PC-9 (cell line): ENCODE results near the gene GNAO1. TPM values are rescaled to one million over a fixed set of nuclear protein-coding genes. Genes with fewer than 3 reads are reported as not detected.
A peak's percentile ranks its signal among the peaks of the same experiment; 100 is the strongest.

ENCODE experiments used
- BruUV-seq: library from RNA; stranded (reverse); fragments of 400-500 nt; replicated peaks from 2 replicates; lab custom pipeline; 2021; lab: Mats Ljungman, UMichigan
- CTCF ChIA-PET: fragments of 300-600 bp; sonication (Branson Sonifier 250); formaldehyde crosslinking; loops from one replicate; lab custom pipeline; 2022; ENCODE audit warnings: antibody characterized with exemption; lab: Charles Lee
- POLR2A ChIA-PET: fragments of 300-600 bp; sonication (Branson Sonifier 250); formaldehyde crosslinking; loops from one replicate; lab custom pipeline; 2022; ENCODE audit warnings: antibody characterized with exemption; ENCODE audit not compliant: unreplicated experiment; lab: Charles Lee
- DNase-seq, 2 experiments: peaks; one replicate each; pipeline versions ENCODE4 v3.0.0 to v3.0.0-alpha.2; 2015 to 2022; ENCODE audit warnings: mixed read lengths in 1 of 2
- H2AFZ ChIP-seq: fragments of 200-600 bp; sonication (generic); 2 replicates; pipeline ENCODE4 v1.8.1; 2017; ENCODE audit warnings: antibody characterized with exemption
- H3F3A ChIP-seq: fragments of 200-600 bp; sonication (generic); 2 replicates; pipeline ENCODE4 v1.8.1; 2017; ENCODE audit warnings: antibody characterized with exemption, mild to moderate bottlenecking, low read depth; ENCODE audit not compliant: insufficient read depth
- H3K27ac ChIP-seq: fragments of 200-600 bp; sonication (generic); 2 replicates; pipeline ENCODE4 v1.6.1; 2016; ENCODE audit warnings: mixed run types
- H3K27me3 ChIP-seq: fragments of 200-600 bp; sonication (generic); 2 replicates; pipeline ENCODE4 v1.6.1; 2016; ENCODE audit warnings: low read depth, mixed run types; ENCODE audit not compliant: insufficient read depth
- H3K36me3 ChIP-seq: fragments of 200-600 bp; sonication (generic); 2 replicates; pipeline ENCODE4 v1.6.1; 2016; ENCODE audit warnings: low read depth, mixed run types
- H3K4me1 ChIP-seq: fragments of 200-600 bp; sonication (generic); replicated peaks from 2 replicates; pipeline ENCODE4 v1.6.1; 2016; ENCODE audit warnings: mixed run types; ENCODE audit not compliant: insufficient read depth
- H3K4me2 ChIP-seq: fragments of 200-600 bp; sonication (generic); 2 replicates; pipeline ENCODE4 v1.6.1; 2017; ENCODE audit warnings: mixed run types
- H3K4me3 ChIP-seq: fragments of 200-600 bp; sonication (generic); 2 replicates; pipeline ENCODE4 v1.6.1; 2016; ENCODE audit warnings: mixed run types
- H3K79me2 ChIP-seq: fragments of 200-600 bp; sonication (generic); 2 replicates; pipeline ENCODE4 v1.6.1; 2017; ENCODE audit warnings: low read depth, mixed run types
- H3K9me2 ChIP-seq: fragments of 200-600 bp; sonication (generic); 2 replicates; pipeline ENCODE4 v1.8.1; 2017; ENCODE audit warnings: mild to moderate bottlenecking; ENCODE audit not compliant: insufficient read depth
- H3K9me3 ChIP-seq: fragments of 200-600 bp; sonication (generic); 2 replicates; pipeline ENCODE4 v1.8.1; 2016; ENCODE audit warnings: low read depth; ENCODE audit not compliant: insufficient read depth
- H4K20me1 ChIP-seq: fragments of 200-600 bp; sonication (generic); 2 replicates; pipeline ENCODE4 v1.8.1; 2017; ENCODE audit not compliant: insufficient read depth
- EZH2 ChIP-seq: fragments of 200-600 bp; sonication (generic); IDR thresholded peaks from 2 replicates; pipeline ENCODE4 v1.8.0; 2017; ENCODE audit warnings: antibody characterized with exemption, low read depth
- intact Hi-C: fragments of 100-400 bp; cut with micrococcal nuclease; formaldehyde crosslinking; loops from one replicate; pipeline ENCODE4 v1.10.0; 2022; ENCODE audit not compliant: unreplicated experiment
- total RNA-seq: library from RNA; stranded (reverse); gene quantifications from 2 replicates; pipeline ENCODE4 v1.2.3, GENCODE V29; 2021
- TF ChIP-seq, protein P1 (sequence below): fragments of 200-600 bp; sonication (generic); conservative IDR thresholded peaks from 2 replicates; pipeline ENCODE4 v1.6.1; 2017; ENCODE audit warnings: mixed run types, antibody characterized with exemption, mild to moderate bottlenecking, moderate library complexity

GNAO1 gene
- total RNA-seq, 1 experiment from 2014 or later, result 2.8 TPM

DNA sequence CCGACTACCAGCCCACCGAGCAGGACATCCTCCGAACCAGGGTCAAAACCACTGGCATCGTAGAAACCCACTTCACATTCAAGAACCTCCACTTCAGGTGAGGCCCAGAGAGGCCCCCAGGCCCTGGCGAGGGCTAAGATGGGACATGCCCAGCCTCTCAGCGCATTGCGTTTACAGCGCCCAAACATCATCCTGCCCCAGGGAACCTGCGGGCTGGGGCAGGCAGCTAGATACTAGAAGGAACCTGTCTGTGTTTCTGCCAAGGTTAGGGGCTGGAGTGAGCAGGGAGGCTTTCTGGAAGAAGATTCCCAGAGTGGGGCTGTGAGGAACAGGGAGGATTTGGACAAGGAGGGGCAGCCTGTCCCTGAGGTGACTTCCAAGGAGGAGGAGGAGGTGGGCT lies 143.5 kb downstream of the GNAO1 start:
- no peak for DNase-seq
- Histone ChIP-seq H3K9me2 (no peaks in the 10 kb centered on the region), H3K36me3 (no peaks in the 10 kb centered on the region), H3K4me3 (no peak overlapping the region), H3K27ac (no peak overlapping the region), H3K79me2 (no peaks in the 10 kb centered on the region), H2AFZ (no peak overlapping the region), H3K27me3 (no peaks in the 10 kb centered on the region), H4K20me1 (no peaks in the 10 kb centered on the region), H3K4me2 (no peak overlapping the region), H3K4me1 (peaks cover 45% of the 10 kb centered on the region), H3F3A (peaks cover 34% of the 10 kb centered on the region), H3K9me3 (no peaks in the 10 kb centered on the region)
- CTCF ChIA-PET, result interaction anchor here (0.9 kb wide), 1 partner anchor 21 kb away, joined by 3 read pairs; no protein-coding TSS in a partner anchor
- intact Hi-C loops, result loop anchor here (5.0 to 10.0 kb wide), 2 partner anchors 118 to 270 kb away; partner anchors contain the start of genes MT2A, NUDT21 and OGFOD1
- TF ChIP-seq EZH2, result no peak
- TF ChIP-seq, protein P1, sequence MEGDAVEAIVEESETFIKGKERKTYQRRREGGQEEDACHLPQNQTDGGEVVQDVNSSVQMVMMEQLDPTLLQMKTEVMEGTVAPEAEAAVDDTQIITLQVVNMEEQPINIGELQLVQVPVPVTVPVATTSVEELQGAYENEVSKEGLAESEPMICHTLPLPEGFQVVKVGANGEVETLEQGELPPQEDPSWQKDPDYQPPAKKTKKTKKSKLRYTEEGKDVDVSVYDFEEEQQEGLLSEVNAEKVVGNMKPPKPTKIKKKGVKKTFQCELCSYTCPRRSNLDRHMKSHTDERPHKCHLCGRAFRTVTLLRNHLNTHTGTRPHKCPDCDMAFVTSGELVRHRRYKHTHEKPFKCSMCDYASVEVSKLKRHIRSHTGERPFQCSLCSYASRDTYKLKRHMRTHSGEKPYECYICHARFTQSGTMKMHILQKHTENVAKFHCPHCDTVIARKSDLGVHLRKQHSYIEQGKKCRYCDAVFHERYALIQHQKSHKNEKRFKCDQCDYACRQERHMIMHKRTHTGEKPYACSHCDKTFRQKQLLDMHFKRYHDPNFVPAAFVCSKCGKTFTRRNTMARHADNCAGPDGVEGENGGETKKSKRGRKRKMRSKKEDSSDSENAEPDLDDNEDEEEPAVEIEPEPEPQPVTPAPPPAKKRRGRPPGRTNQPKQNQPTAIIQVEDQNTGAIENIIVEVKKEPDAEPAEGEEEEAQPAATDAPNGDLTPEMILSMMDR, result no peak
- POLR2A ChIA-PET, result no interaction called here
- no TSS peak for BruUV-seq

DNA sequence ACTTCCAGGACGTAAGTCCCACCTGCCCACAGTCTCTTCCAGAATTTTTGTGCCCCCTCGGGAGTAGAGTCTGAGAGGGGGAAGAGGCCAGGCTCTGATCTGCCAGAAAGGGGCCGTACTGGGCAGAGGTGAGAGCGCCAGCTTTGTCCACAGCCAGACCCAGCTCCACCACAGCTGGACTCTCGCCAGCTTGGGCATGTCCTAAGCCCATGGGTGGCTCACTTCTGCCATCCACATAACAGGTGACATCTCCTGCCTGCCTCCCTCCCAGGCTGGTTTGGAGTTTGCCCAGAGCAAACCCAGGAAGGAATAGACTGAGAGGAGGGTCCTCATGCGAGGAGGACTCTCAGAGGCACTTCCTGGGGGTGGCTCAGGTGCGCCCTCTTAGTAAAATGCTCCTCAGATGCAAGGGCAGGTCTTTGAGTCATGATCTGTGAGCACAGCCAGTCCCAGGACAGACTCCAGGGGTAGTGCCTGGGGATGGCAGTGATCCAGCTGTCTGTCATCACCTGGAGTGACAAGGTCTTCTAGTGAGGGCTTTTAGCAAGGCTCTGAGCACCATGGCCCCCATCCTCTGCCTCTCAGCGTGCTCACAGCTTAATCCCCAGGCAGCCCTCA lies 144.9 kb downstream of the GNAO1 start:
- no peak for TF ChIP-seq EZH2
- TF ChIP-seq, protein P1, result no peak
- intact Hi-C loops, result loop anchor here (10.0 kb wide), 1 partner anchor 269 kb away; the partner anchor contains the start of gene MT2A
- H3K4me1 ChIP-seq, result peaks cover 31% of the 10 kb centered on the region
- ChIA-PET POLR2A (no interaction called here), CTCF (interaction anchor here (0.6 kb wide), 1 partner anchor 263 kb away, joined by 4 read pairs; no protein-coding TSS in a partner anchor)
- no peak overlapping the region for H3K27ac ChIP-seq
- peaks cover 20% of the 10 kb centered on the region for H3F3A ChIP-seq
- no peaks in the 10 kb centered on the region for H3K9me2 ChIP-seq
- no peaks in the 10 kb centered on the region for H3K79me2 ChIP-seq
- peak in 1 of 2 experiments; percentile 39 for DNase-seq
- no TSS peak for BruUV-seq
- no peaks in the 10 kb centered on the region for H4K20me1 ChIP-seq
- H2AFZ ChIP-seq, result no peak overlapping the region
- H3K36me3 ChIP-seq, result no peaks in the 10 kb centered on the region
- no peak overlapping the region for H3K4me3 ChIP-seq
- H3K4me2 ChIP-seq, result no peak overlapping the region
- no peaks in the 10 kb centered on the region for H3K9me3 ChIP-seq
- no peaks in the 10 kb centered on the region for H3K27me3 ChIP-seq

DNA sequence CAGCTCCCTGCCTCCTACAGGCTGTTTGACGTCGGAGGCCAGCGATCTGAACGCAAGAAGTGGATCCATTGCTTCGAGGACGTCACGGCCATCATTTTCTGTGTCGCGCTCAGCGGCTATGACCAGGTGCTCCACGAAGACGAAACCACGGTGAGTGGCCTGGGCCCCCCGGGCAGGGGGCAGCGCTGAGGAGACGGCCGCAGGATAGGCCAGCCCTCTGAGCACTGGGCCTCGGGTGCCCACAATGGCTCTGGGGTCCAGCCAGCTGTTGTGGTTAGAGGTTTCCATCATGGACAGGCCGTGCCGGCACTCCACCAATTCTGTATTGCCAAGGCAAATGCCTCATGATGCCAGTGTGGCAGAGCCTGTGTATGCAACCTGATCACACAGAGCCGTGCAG lies 145.4 kb downstream of the GNAO1 start:
- ChIA-PET POLR2A (no interaction called here), CTCF (no interaction called here)
- TF ChIP-seq, protein P1, result no peak
- TF ChIP-seq EZH2, result no peak
- no peak overlapping the region for H3K4me3 ChIP-seq
- no TSS peak for BruUV-seq
- no peaks in the 10 kb centered on the region for H3K36me3 ChIP-seq
- H3K9me2 ChIP-seq, result no peaks in the 10 kb centered on the region
- H3K79me2 ChIP-seq, result no peaks in the 10 kb centered on the region
- peaks cover 14% of the 10 kb centered on the region for H3F3A ChIP-seq
- intact Hi-C loops, result loop anchor here (10.0 kb wide), 1 partner anchor 268 kb away; the partner anchor contains the start of gene MT2A
- no peaks in the 10 kb centered on the region for H3K27me3 ChIP-seq
- no peaks in the 10 kb centered on the region for H3K9me3 ChIP-seq
- H2AFZ ChIP-seq, result no peak overlapping the region
- no peaks in the 10 kb centered on the region for H4K20me1 ChIP-seq
- no peak for DNase-seq
- peaks cover 25% of the 10 kb centered on the region for H3K4me1 ChIP-seq
- H3K27ac ChIP-seq, result no peak overlapping the region
- H3K4me2 ChIP-seq, result no peak overlapping the region
